CD4-positive, alpha-beta T cell treated with Interleukin-2 at 100 ng/mL for 4 hours (primary cell): ENCODE data around the gene GAB4.
"Not testable (repeated sequence)": the region's sequence is repeated elsewhere in the genome, so short reads cannot be mapped to it uniquely, and the experiment has no call there.

Source experiments
- DNase-seq: peaks from one replicate; pipeline ENCODE4 v3.0.0-alpha.2; 2020; ENCODE audit warnings: low spot score

The GAB4 gene

GRCh38 chr22:16959345-16959930 lies 48.6 kb downstream of the GAB4 start:
- no peak for DNase-seq

- DNase-seq = no peak
Observed at GRCh38 chr22:16958475-16958874, 49.5 kb downstream of the GAB4 start.

- DNase-seq = no peak
Observed at GRCh38 chr22:16957781-16958180, 50.2 kb downstream of the GAB4 start.

GRCh38 chr22:16956290-16956689 lies 51.7 kb downstream of the GAB4 start:
- DNase-seq = no peak

GRCh38 chr22:16955678-16956210 lies 52.3 kb downstream of the GAB4 start:
- DNase-seq = no peak

- DNase-seq = no peak
Observed at GRCh38 chr22:16955081-16955480, 52.9 kb downstream of the GAB4 start.

- no peak for DNase-seq
Observed at GRCh38 chr22:16954060-16954403, 54.0 kb downstream of the GAB4 start.

- DNase-seq = no peak
Observed at GRCh38 chr22:16953206-16954059, 54.6 kb downstream of the GAB4 start.

GRCh38 chr22:16949561-16949960 lies 58.5 kb downstream of the GAB4 start:
- no peak for DNase-seq

GRCh38 chr22:16937811-16938210 lies 70.2 kb downstream of the GAB4 start:
- no peak for DNase-seq

GRCh38 chr22:16937209-16937608 lies 70.8 kb downstream of the GAB4 start:
- not testable (repeated sequence) for DNase-seq

- no peak for DNase-seq
Observed at GRCh38 chr22:16936625-16937024, 71.4 kb downstream of the GAB4 start.

GRCh38 chr22:16935209-16935608 lies 72.8 kb downstream of the GAB4 start:
- DNase-seq = no peak

- no peak for DNase-seq
Observed at GRCh38 chr22:16933291-16934282, 74.4 kb downstream of the GAB4 start.

- no peak for DNase-seq
Observed at GRCh38 chr22:16932577-16932976, 75.4 kb downstream of the GAB4 start.

GRCh38 chr22:16925407-16925966 lies 82.5 kb downstream of the GAB4 start:
- DNase-seq = no peak

GRCh38 chr22:16922706-16923105 lies 85.3 kb downstream of the GAB4 start:
- DNase-seq = no peak

GRCh38 chr22:16922076-16922475 lies 85.9 kb downstream of the GAB4 start:
- no peak for DNase-seq

GRCh38 chr22:16917144-16918003 lies 90.6 kb downstream of the GAB4 start:
- peak; percentile 40 for DNase-seq

GRCh38 chr22:16915701-16916100 lies 92.3 kb downstream of the GAB4 start:
- DNase-seq = no peak

- DNase-seq = not testable (repeated sequence)
Observed at GRCh38 chr22:16914911-16915310, 93.1 kb downstream of the GAB4 start.
